H1 (cell line): Measurements from ENCODE around the gene CIT. TPM values are rescaled to one million over a fixed set of nuclear protein-coding genes. Genes with fewer than 3 reads are reported as not detected.

Experiments
- CTCF ChIA-PET: fragments of 300-600 bp; sonication (Branson Sonifier 250); formaldehyde crosslinking; loops from one replicate; lab custom pipeline; 2021; ENCODE audit not compliant: partially characterized antibody; lab: Charles Lee
- POLR2A ChIA-PET: fragments of 300-600 bp; sonication (Branson Sonifier 250); formaldehyde crosslinking; loops from one replicate; lab custom pipeline; 2021; ENCODE audit warnings: inconsistent platforms; ENCODE audit not compliant: partially characterized antibody; lab: Charles Lee
- DNase-seq, 2 experiments: peaks; one replicate each; pipeline versions ENCODE4 v3.0.0 to v3.0.0-alpha.2; 2010 to 2022; ENCODE audit warnings: low spot score in 2 of 2, low read depth in 1 of 2, mixed read lengths in 1 of 2
- FAIRE-seq: peaks from 2 replicates; lab custom pipeline; 2011; peaks lifted over from hg19 to GRCh38; lab: Jason Lieb, UNC
- H2AFZ ChIP-seq: 2 replicates; pipeline ENCODE4 v1.8.1; 2012; ENCODE audit warnings: low read length, inconsistent platforms
- H2AK5ac ChIP-seq: 2 replicates; pipeline ENCODE4 v1.6.1; 2013; ENCODE audit warnings: low read depth, low read length
- H2BK120ac ChIP-seq: replicated peaks from 2 replicates; pipeline ENCODE3; 2013; ENCODE audit warnings: low read depth, low read length, inconsistent platforms
- H2BK12ac ChIP-seq: 2 replicates; pipeline ENCODE4 v1.6.1; 2013; ENCODE audit warnings: low read depth, low read length
- H2BK15ac ChIP-seq: 2 replicates; pipeline ENCODE4 v1.6.1; 2013; ENCODE audit warnings: low read length
- H2BK20ac ChIP-seq: 2 replicates; pipeline ENCODE4 v1.6.1; 2013; ENCODE audit warnings: low read length
- H2BK5ac ChIP-seq: 2 replicates; pipeline ENCODE4 v1.6.1; 2013; ENCODE audit warnings: low read depth, low read length
- H3K14ac ChIP-seq: 2 replicates; pipeline ENCODE4 v1.6.1; 2013; ENCODE audit warnings: inconsistent platforms; ENCODE audit not compliant: insufficient read length
- H3K18ac ChIP-seq: 2 replicates; pipeline ENCODE4 v1.6.1; 2013; ENCODE audit warnings: low read length; ENCODE audit errors: extremely low read depth
- H3K23ac ChIP-seq: 2 replicates; pipeline ENCODE4 v1.6.1; 2013; ENCODE audit warnings: inconsistent platforms; ENCODE audit not compliant: insufficient read length
- H3K23me2 ChIP-seq: 2 replicates; pipeline ENCODE4 v1.6.1; 2013; ENCODE audit warnings: low read depth, low read length
- H3K27ac ChIP-seq: 2 replicates; pipeline ENCODE4 v1.6.1; 2011; ENCODE audit warnings: low read depth, low read length, inconsistent platforms
- H3K27me3 ChIP-seq, 4 experiments: replicated peaks in 1 of 4; 1 replicate in 1 of 4; 2 replicates in 3 of 4; pipeline versions ENCODE4 v1.6.1 to v1.8.1; 2011 to 2013; ENCODE audit warnings: low read length in 3 of 4, mild to moderate bottlenecking in 3 of 4, inconsistent platforms in 2 of 4, mixed read lengths in 2 of 4, moderate library complexity in 1 of 4; ENCODE audit not compliant: control insufficient read depth in 3 of 4, insufficient read depth in 3 of 4; ENCODE audit errors: extremely low read depth in 1 of 4
- H3K36me3 ChIP-seq, 4 experiments: 2 replicates each; pipeline versions ENCODE4 v1.6.1 to v1.8.1; 2011 to 2013; ENCODE audit warnings: mild to moderate bottlenecking in 4 of 4, low read length in 3 of 4, moderate library complexity in 2 of 4, control low read depth in 1 of 4, inconsistent platforms in 1 of 4; ENCODE audit not compliant: insufficient read depth in 4 of 4, control insufficient read depth in 2 of 4
- H3K4ac ChIP-seq: replicated peaks from 2 replicates; pipeline ENCODE3; 2013; ENCODE audit warnings: low read length, low read depth, mixed read lengths, inconsistent platforms; ENCODE audit not compliant: insufficient read length
- H3K4me1 ChIP-seq, 4 experiments: replicated peaks in 1 of 4; 1 replicate in 1 of 4; 2 replicates in 3 of 4; pipeline versions ENCODE4 v1.6.1 to v1.8.1; 2011 to 2013; ENCODE audit warnings: low read length in 3 of 4, inconsistent platforms in 2 of 4, mixed read lengths in 1 of 4; ENCODE audit not compliant: insufficient read depth in 4 of 4, control insufficient read depth in 3 of 4
- H3K4me2 ChIP-seq, 2 experiments: 2 replicates each; pipeline versions ENCODE4 v1.6.1 to v1.8.1; 2011 to 2013; ENCODE audit warnings: low read depth in 2 of 2, low read length in 2 of 2, control low read depth in 1 of 2, inconsistent platforms in 1 of 2, mild to moderate bottlenecking in 1 of 2; ENCODE audit not compliant: insufficient read depth in 1 of 2
- H3K4me3 ChIP-seq, 4 experiments: fragments of 200-600, 300-600 bp in 1 of 4; sonication (generic), shearing (Covaris generic), sonication (Bioruptor Twin) in 1 of 4; 2 replicates each; pipeline versions ENCODE4 v1.5.1 to v1.8.1; 2011 to 2016; ENCODE audit warnings: low read length in 4 of 4, low read depth in 3 of 4, control low read depth in 2 of 4, inconsistent platforms in 2 of 4, mild to moderate bottlenecking in 2 of 4, mixed read lengths in 1 of 4, moderate library complexity in 1 of 4; ENCODE audit not compliant: insufficient read depth in 2 of 4; ENCODE audit errors: extremely low read depth in 1 of 4
- H3K56ac ChIP-seq: replicated peaks from 2 replicates; pipeline ENCODE3; 2013; ENCODE audit warnings: low read depth, mild to moderate bottlenecking, mixed read lengths, low read length, inconsistent platforms; ENCODE audit not compliant: insufficient read length
- H3K79me1 ChIP-seq: 2 replicates; pipeline ENCODE4 v1.6.1; 2013; ENCODE audit warnings: low read depth, low read length, control low read depth
- H3K79me2 ChIP-seq, 2 experiments: 2 replicates each; pipeline versions ENCODE4 v1.6.1 to v1.8.1; 2012 to 2013; ENCODE audit warnings: low read length in 2 of 2, mild to moderate bottlenecking in 2 of 2, inconsistent platforms in 1 of 2; ENCODE audit not compliant: insufficient read depth in 2 of 2, control insufficient read depth in 1 of 2
- H3K9ac ChIP-seq, 4 experiments: replicated peaks in 1 of 4; 1 replicate in 1 of 4; 2 replicates in 3 of 4; pipeline versions ENCODE4 v1.6.1 to v1.8.1; 2011 to 2013; ENCODE audit warnings: low read depth in 3 of 4, low read length in 3 of 4, control low read depth in 2 of 4, mild to moderate bottlenecking in 2 of 4, moderate library complexity in 2 of 4, inconsistent platforms in 1 of 4; ENCODE audit errors: extremely low read depth in 1 of 4
- H3K9me3 ChIP-seq, 2 experiments: 2 replicates each; pipeline versions ENCODE4 v1.6.1 to v1.8.1; 2012 to 2013; ENCODE audit warnings: mild to moderate bottlenecking in 2 of 2, moderate library complexity in 2 of 2, control low read depth in 1 of 2, inconsistent platforms in 1 of 2, low read depth in 1 of 2, low read length in 1 of 2, mixed read lengths in 1 of 2; ENCODE audit not compliant: insufficient read depth in 2 of 2
- H4K20me1 ChIP-seq, 2 experiments: replicated peaks in 1 of 2; 2 replicates each; pipeline versions ENCODE3 to v1.8.1; 2011 to 2013; ENCODE audit warnings: inconsistent platforms in 2 of 2, low read length in 2 of 2, mild to moderate bottlenecking in 1 of 2; ENCODE audit not compliant: insufficient read depth in 2 of 2, control insufficient read depth in 1 of 2
- H4K5ac ChIP-seq: 2 replicates; pipeline ENCODE4 v1.6.1; 2013; ENCODE audit warnings: low read length, low read depth, mixed read lengths, inconsistent platforms; ENCODE audit not compliant: insufficient read length
- H4K8ac ChIP-seq: 2 replicates; pipeline ENCODE4 v1.8.0; 2013; ENCODE audit warnings: mild to moderate bottlenecking, moderate library complexity, low read length, inconsistent platforms; ENCODE audit not compliant: insufficient read depth; ENCODE audit errors: extremely low read depth
- H4K91ac ChIP-seq: replicated peaks from 2 replicates; pipeline ENCODE3; 2013; ENCODE audit warnings: low read length, mixed read lengths, inconsistent platforms; ENCODE audit not compliant: insufficient read length
- BCL11A ChIP-seq, 2 experiments: IDR thresholded peaks; one replicate each; pipeline ENCODE4 v1.6.1; 2011; ENCODE audit warnings: low read depth in 2 of 2, low read length in 2 of 2, mild to moderate bottlenecking in 2 of 2
- SIX5 ChIP-seq: IDR thresholded peaks from 2 replicates; pipeline ENCODE4 v1.6.1; 2011; ENCODE audit warnings: mild to moderate bottlenecking, low read depth, low read length
- WGBS, 2 experiments: shearing (Covaris generic) in 1 of 2; methylation state at CpG; one replicate each; pipeline versions ENCODE4 v1.1.6 to v1.1.7; 2013 to 2015; ENCODE audit warnings: low lambda C conversion rate in 2 of 2, mixed read lengths in 2 of 2, inconsistent platforms in 1 of 2, low coverage in 1 of 2, missing lambda C conversion rate in 1 of 2; ENCODE audit not compliant: insufficient replicate concordance in 2 of 2, insufficient coverage in 1 of 2, insufficient read length in 1 of 2; ENCODE audit errors: extremely low coverage in 1 of 2, missing lambda C conversion rate in 1 of 2; 5-methylcytosine and 5-hydroxymethylcytosine counted together
- polyA plus RNA-seq, 7 experiments: library from polyadenylated mRNA; depleted of rRNA in 3 of 7; stranded (reverse) in 5 of 7; unstranded in 2 of 7; fragments of >200 nt in 5 of 7; fragments of 200-250 nt in 2 of 7; gene quantifications; 1 replicate in 5 of 7; 2 replicates in 1 of 7; 4 replicates in 1 of 7; pipeline versions ENCODE4 v1.2.1 to v1.2.3, GENCODE V29; 2011 to 2013; ENCODE audit warnings: missing spikeins in 2 of 7, mixed read lengths in 2 of 7
- total RNA-seq: library from RNA; stranded (reverse); fragmentation: NEBNext Ultra II Directional; extraction: Animal tissue kit (Norgen Biotek cat#: 25700); gene quantifications from 2 replicates; pipeline ENCODE4 v1.2.1, GENCODE V29; 2021

The CIT gene
- total and polyA plus RNA-seq, 2 of the 8 experiments (the other 6 are each of a cell fraction or from before 2014, with no cell fraction given) = 17.1 to 60.9 TPM

- Histone ChIP-seq H4K20me1 (peaks cover 0 to 1% of the 10 kb centered on the region in 2 experiments), H3K23me2 (no peaks in the 10 kb centered on the region), H3K79me2 (no peaks in the 10 kb centered on the region), H4K91ac (no peak overlapping the region), H3K79me1 (no peaks in the 10 kb centered on the region), H3K56ac (no peak overlapping the region), H2BK120ac (no peak overlapping the region), H3K9ac (no peak overlapping the region), H2BK5ac (no peak overlapping the region), H3K4ac (no peak overlapping the region), H3K4me1 (no peaks in the 10 kb centered on the region), H4K5ac (no peak overlapping the region), H3K23ac (no peak overlapping the region), H3K36me3 (peaks cover 0 to 28% (median 17%) of the 10 kb centered on the region in 4 experiments; a peak in 5 of 8 replicates), H3K4me3 (no peak overlapping the region), H2BK20ac (no peak overlapping the region), H4K8ac (no peak overlapping the region), H3K27me3 (no peaks in the 10 kb centered on the region), H3K18ac (no peak overlapping the region), H2AFZ (no peak overlapping the region), H3K9me3 (peaks cover 2 to 17% of the 10 kb centered on the region in 2 experiments; a peak in 1 of 4 replicates), H3K27ac (no peak overlapping the region), H2AK5ac (no peak overlapping the region), H2BK12ac (no peak overlapping the region), H3K4me2 (no peak overlapping the region), H2BK15ac (no peak overlapping the region), H3K14ac (no peak overlapping the region)
- ChIA-PET CTCF (no interaction called here), POLR2A (no interaction called here)
- no peak for FAIRE-seq
- 96% methylated on average over 3 of the region's 3 CpGs; no CpG with 5 or more reads in 1 of the 2 experiments for WGBS, 2 experiments
- TF ChIP-seq BCL11A (IDR thresholded peaks at IDR 0.05; ENCODE audit: low read depth in 2 of 2, low read length in 2 of 2) (no peak), SIX5 (no peak)
- DNase-seq = no peak
Measured at GRCh38 chr12:119742700-119743099, 134.4 kb downstream of the CIT start.
